Central memory CD8-positive, alpha-beta T cell (primary cell): ENCODE data around the gene S100A10.

ENCODE experiments used
- ATAC-seq: fragments of 150-1000 bp; cut with Tn5 transposase; replicated peaks from 2 replicates; pipeline ENCODE4 v1.10.0; 2022; ENCODE audit warnings: mild to moderate bottlenecking, moderate FRiP score, moderate number of reproducible peaks; ENCODE audit not compliant: poor library complexity, severe bottlenecking; ENCODE audit errors: extremely low read depth
- DNase-seq, 2 donors: peaks; one replicate each; pipeline ENCODE4 v3.0.0; 2021; ENCODE audit warnings: low spot score in 2 of 2
- H3K27ac Mint-ChIP-seq: one replicate; pipeline ENCODE4 v1.8.0; 2022; ENCODE audit warnings: low read depth, mild to moderate bottlenecking, moderate library complexity, mixed read lengths
- H3K27me3 Mint-ChIP-seq: one replicate; pipeline ENCODE4 v1.8.0; 2022; ENCODE audit warnings: mixed read lengths
- H3K36me3 Mint-ChIP-seq: one replicate; pipeline ENCODE4 v1.8.0; 2022; ENCODE audit warnings: mild to moderate bottlenecking, moderate library complexity, mixed read lengths; ENCODE audit not compliant: insufficient read depth
- H3K4me1 Mint-ChIP-seq: one replicate; pipeline ENCODE4 v1.8.0; 2022; ENCODE audit warnings: mixed read lengths
- H3K4me3 Mint-ChIP-seq: one replicate; pipeline ENCODE4 v1.8.0; 2022; ENCODE audit warnings: mild to moderate bottlenecking, moderate library complexity, mixed read lengths
- H3K9me3 Mint-ChIP-seq: one replicate; pipeline ENCODE4 v1.8.0; 2022; ENCODE audit warnings: mixed read lengths

Gene S100A10

GRCh38 chr1:152026895-152027294, 33.2 kb upstream of the S100A10 start:
- peaks cover 3% of the 10 kb centered on the region for H3K4me1 Mint-ChIP-seq
- ATAC-seq, result no peak
- no peaks in the 10 kb centered on the region for H3K9me3 Mint-ChIP-seq
- H3K4me3 Mint-ChIP-seq, result no peak overlapping the region
- DNase-seq, result no peak
- H3K27me3 Mint-ChIP-seq, result no peaks in the 10 kb centered on the region
- H3K27ac Mint-ChIP-seq, result no peak overlapping the region
- H3K36me3 Mint-ChIP-seq, result peaks cover 9% of the 10 kb centered on the region

GRCh38 chr1:152024223-152024622, 30.6 kb upstream of the S100A10 start:
- Mint-ChIP-seq H3K4me1 (no peaks in the 10 kb centered on the region), H3K9me3 (no peaks in the 10 kb centered on the region), H3K4me3 (no peak overlapping the region), H3K36me3 (peaks cover 1% of the 10 kb centered on the region), H3K27ac (no peak overlapping the region), H3K27me3 (peaks cover 17% of the 10 kb centered on the region)
- DNase-seq, result no peak
- ATAC-seq, result no peak

- Mint-ChIP-seq H3K4me3 (no peak overlapping the region), H3K27me3 (peaks cover 22% of the 10 kb centered on the region)
Measured at GRCh38 chr1:152023221-152023620, 29.6 kb upstream of the S100A10 start.

GRCh38 chr1:152022474-152022873, 28.8 kb upstream of the S100A10 start:
- H3K4me1 Mint-ChIP-seq, result no peaks in the 10 kb centered on the region
- H3K4me3 Mint-ChIP-seq, result no peak overlapping the region
- ATAC-seq, result no peak
- DNase-seq, result no peak
- peaks cover 30% of the 10 kb centered on the region for H3K27me3 Mint-ChIP-seq
- H3K36me3 Mint-ChIP-seq, result no peaks in the 10 kb centered on the region
- no peaks in the 10 kb centered on the region for H3K9me3 Mint-ChIP-seq
- no peak overlapping the region for H3K27ac Mint-ChIP-seq

More at GRCh38 chr1:152023221-152023620, 29.6 kb upstream of the S100A10 start:
- no peak overlapping the region for H3K27ac Mint-ChIP-seq
- no peak for ATAC-seq
- no peaks in the 10 kb centered on the region for H3K4me1 Mint-ChIP-seq
- no peak for DNase-seq
- no peaks in the 10 kb centered on the region for H3K36me3 Mint-ChIP-seq
- H3K9me3 Mint-ChIP-seq, result no peaks in the 10 kb centered on the region

GRCh38 chr1:152021569-152021968, 27.9 kb upstream of the S100A10 start:
- Mint-ChIP-seq H3K4me1 (no peaks in the 10 kb centered on the region), H3K9me3 (no peaks in the 10 kb centered on the region), H3K27ac (no peak overlapping the region), H3K4me3 (no peak overlapping the region), H3K27me3 (peaks cover 36% of the 10 kb centered on the region), H3K36me3 (no peaks in the 10 kb centered on the region)
- no peak for ATAC-seq
- no peak for DNase-seq

GRCh38 chr1:152020849-152021248, 27.2 kb upstream of the S100A10 start:
- ATAC-seq, result no peak

GRCh38 chr1:152018537-152018936, 24.9 kb upstream of the S100A10 start:
- H3K27me3 Mint-ChIP-seq, result peaks cover 57% of the 10 kb centered on the region
- H3K27ac Mint-ChIP-seq, result no peak overlapping the region
- H3K36me3 Mint-ChIP-seq, result no peaks in the 10 kb centered on the region
- ATAC-seq, result no peak
- peaks cover 4% of the 10 kb centered on the region for H3K4me1 Mint-ChIP-seq
- no peak for DNase-seq
- no peaks in the 10 kb centered on the region for H3K9me3 Mint-ChIP-seq
- H3K4me3 Mint-ChIP-seq, result no peak overlapping the region

More at GRCh38 chr1:152020849-152021248, 27.2 kb upstream of the S100A10 start:
- no peak for DNase-seq
- Mint-ChIP-seq H3K4me3 (no peak overlapping the region), H3K4me1 (no peaks in the 10 kb centered on the region), H3K9me3 (no peaks in the 10 kb centered on the region), H3K36me3 (no peaks in the 10 kb centered on the region), H3K27ac (no peak overlapping the region), H3K27me3 (peaks cover 40% of the 10 kb centered on the region)

GRCh38 chr1:152015766-152016165, 22.1 kb upstream of the S100A10 start:
- Mint-ChIP-seq H3K27ac (no peak overlapping the region), H3K36me3 (no peaks in the 10 kb centered on the region), H3K27me3 (peaks cover 63% of the 10 kb centered on the region), H3K4me1 (peaks cover 5% of the 10 kb centered on the region), H3K9me3 (no peaks in the 10 kb centered on the region), H3K4me3 (no peak overlapping the region)
- DNase-seq, result no peak
- ATAC-seq, result no peak

- DNase-seq (no peak), ATAC-seq (no peak)
- Mint-ChIP-seq H3K4me3 (no peak overlapping the region), H3K9me3 (no peaks in the 10 kb centered on the region), H3K27ac (no peak overlapping the region), H3K4me1 (peaks cover 5% of the 10 kb centered on the region), H3K27me3 (peaks cover 54% of the 10 kb centered on the region), H3K36me3 (no peaks in the 10 kb centered on the region)
Measured at GRCh38 chr1:152014943-152015342, 21.3 kb upstream of the S100A10 start.

GRCh38 chr1:152013664-152014237, 20.1 kb upstream of the S100A10 start:
- DNase-seq, result no peak
- no peak overlapping the region for H3K27ac Mint-ChIP-seq
- H3K9me3 Mint-ChIP-seq, result no peaks in the 10 kb centered on the region
- peaks cover 5% of the 10 kb centered on the region for H3K4me1 Mint-ChIP-seq
- no peak overlapping the region for H3K4me3 Mint-ChIP-seq
- H3K27me3 Mint-ChIP-seq, result peaks cover 61% of the 10 kb centered on the region
- no peaks in the 10 kb centered on the region for H3K36me3 Mint-ChIP-seq
- no peak for ATAC-seq

GRCh38 chr1:152009691-152010090, 16.0 kb upstream of the S100A10 start:
- no peak overlapping the region for H3K4me3 Mint-ChIP-seq
- ATAC-seq (no peak), DNase-seq (no peak)
- no peaks in the 10 kb centered on the region for H3K36me3 Mint-ChIP-seq
- H3K27me3 Mint-ChIP-seq, result peaks cover 40% of the 10 kb centered on the region
- H3K27ac Mint-ChIP-seq, result no peak overlapping the region
- H3K4me1 Mint-ChIP-seq, result peaks cover 5% of the 10 kb centered on the region
- no peaks in the 10 kb centered on the region for H3K9me3 Mint-ChIP-seq

- Mint-ChIP-seq H3K4me3 (no peak overlapping the region), H3K27me3 (peaks cover 19% of the 10 kb centered on the region), H3K27ac (no peak overlapping the region), H3K4me1 (no peaks in the 10 kb centered on the region), H3K36me3 (no peaks in the 10 kb centered on the region), H3K9me3 (no peaks in the 10 kb centered on the region)
- ATAC-seq (no peak), DNase-seq (no peak)
Measured at GRCh38 chr1:152007047-152007446, 13.4 kb upstream of the S100A10 start.

- peaks cover 19% of the 10 kb centered on the region for H3K27me3 Mint-ChIP-seq
- H3K4me1 Mint-ChIP-seq, result no peaks in the 10 kb centered on the region
- no peaks in the 10 kb centered on the region for H3K36me3 Mint-ChIP-seq
- DNase-seq, result no peak
- H3K9me3 Mint-ChIP-seq, result no peaks in the 10 kb centered on the region
- H3K27ac Mint-ChIP-seq, result no peak overlapping the region
- ATAC-seq, result no peak
- H3K4me3 Mint-ChIP-seq, result no peak overlapping the region
Measured at GRCh38 chr1:152005360-152005912, 11.8 kb upstream of the S100A10 start.
